Keratinocyte (primary cell): Measurements from ENCODE around the gene CYP4F22.

ENCODE experiments used
- CTCF ChIP-seq, 3 experiments: IDR thresholded peaks in 1 of 3; conservative IDR thresholded peaks in 1 of 3; optimal IDR thresholded peaks in 1 of 3; 2 replicates in 2 of 3; 3 replicates in 1 of 3; pipeline versions ENCODE3 to v1.5.1; 2011; ENCODE audit warnings: low read length in 3 of 3, mild to moderate bottlenecking in 3 of 3, moderate library complexity in 2 of 3, control low read depth in 1 of 3, inconsistent platforms in 1 of 3; ENCODE audit not compliant: insufficient read depth in 2 of 3; ENCODE audit errors: extremely low read depth in 1 of 3
- EZH2 ChIP-seq: IDR thresholded peaks from one replicate; pipeline ENCODE4 v1.6.1; 2012; ENCODE audit warnings: inconsistent platforms, mild to moderate bottlenecking, low read length, moderate library complexity

GRCh38 chr19:15529774-15530372 lies 21.5 kb downstream of the CYP4F22 start:
- TF ChIP-seq CTCF (optimal IDR thresholded peaks at IDR 0.05 in 1 of 3, IDR thresholded peaks at IDR 0.05 in 1 of 3, conservative IDR thresholded peaks at IDR 0.05 in 1 of 3; ENCODE audit: extremely low read depth in 1 of 3, insufficient read depth in 2 of 3, low read length in 3 of 3): no peak
- TF ChIP-seq EZH2: no peak
